GM10266 (cell line): ENCODE measurements around the gene RIPPLY2.

Source experiments
- DNase-seq: peaks from one replicate; pipeline ENCODE4 v3.0.0; 2012; ENCODE audit errors: extremely low spot score
- CTCF ChIP-seq: IDR thresholded peaks from 2 replicates; pipeline ENCODE4 v1.5.1; 2012; ENCODE audit warnings: mild to moderate bottlenecking, low read depth; ENCODE audit not compliant: control insufficient read depth, insufficient read depth; ENCODE audit errors: missing control alignments

RIPPLY2 gene

DNA sequence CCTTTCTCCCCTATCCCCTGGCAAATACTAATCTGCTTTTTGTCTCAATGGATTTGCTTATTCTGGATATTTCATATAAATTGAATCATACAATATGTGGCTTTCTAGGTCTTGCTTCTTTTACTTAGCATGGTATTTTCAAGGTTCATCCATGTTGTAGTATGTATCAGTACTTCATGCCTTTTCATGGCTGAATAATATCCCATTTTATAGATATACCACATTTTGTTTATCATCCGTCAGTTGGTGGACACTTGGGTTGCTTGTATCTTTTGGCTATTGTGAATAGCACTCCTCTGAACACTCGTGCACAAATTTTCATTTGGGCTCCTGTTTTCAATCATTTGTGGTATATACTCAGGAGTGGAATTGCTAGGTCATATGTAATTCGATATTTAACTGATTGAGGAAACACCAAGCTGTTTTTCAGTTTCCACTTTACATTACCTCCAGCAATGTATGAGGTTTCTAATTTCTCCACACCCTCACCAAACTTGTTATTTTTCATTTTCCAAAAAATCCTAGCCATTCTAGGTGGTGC, 30.5 kb upstream of the RIPPLY2 start:
- no peak for DNase-seq
- no peak for TF ChIP-seq CTCF

DNA sequence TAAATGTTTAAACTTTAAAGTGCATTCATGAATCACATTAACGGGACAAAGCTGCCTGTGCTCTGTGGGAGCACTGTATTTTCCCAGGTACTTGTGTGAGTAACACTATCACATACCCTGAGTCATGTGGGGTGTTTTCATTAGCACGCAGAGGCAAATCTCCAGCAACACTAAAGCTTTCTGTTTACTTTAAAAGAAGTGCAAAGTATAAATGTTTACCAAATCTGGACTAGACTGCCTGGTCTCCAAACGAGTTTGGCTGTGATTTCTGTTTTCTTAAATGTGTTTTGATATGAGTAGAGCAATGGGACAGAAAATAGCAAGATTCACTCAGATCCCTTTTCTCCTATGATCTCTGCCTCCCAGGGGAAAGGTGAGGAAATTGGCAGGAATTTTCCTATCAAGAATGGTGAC, 28.8 kb upstream of the RIPPLY2 start:
- no peak for DNase-seq
- TF ChIP-seq CTCF, result no peak

DNA sequence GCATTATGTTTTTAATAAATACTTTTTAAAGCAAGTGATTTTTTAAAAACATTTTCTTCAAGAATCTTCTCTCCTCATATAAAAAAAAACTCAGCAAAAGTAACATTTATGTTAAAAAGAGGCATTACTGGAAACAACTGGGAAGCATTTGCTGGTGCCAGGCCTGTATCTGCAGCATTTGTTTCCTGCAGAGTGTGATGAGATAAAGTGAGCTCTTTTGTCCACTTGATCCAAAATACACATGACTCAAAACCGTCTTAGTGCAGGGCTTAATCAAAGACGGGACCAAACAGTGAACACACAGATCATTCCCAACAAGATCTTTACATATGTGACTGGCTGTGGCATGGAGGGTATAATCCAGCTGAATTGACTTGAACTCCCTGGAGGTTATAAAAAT, 28.3 kb upstream of the RIPPLY2 start:
- no peak for TF ChIP-seq CTCF
- no peak for DNase-seq

DNA sequence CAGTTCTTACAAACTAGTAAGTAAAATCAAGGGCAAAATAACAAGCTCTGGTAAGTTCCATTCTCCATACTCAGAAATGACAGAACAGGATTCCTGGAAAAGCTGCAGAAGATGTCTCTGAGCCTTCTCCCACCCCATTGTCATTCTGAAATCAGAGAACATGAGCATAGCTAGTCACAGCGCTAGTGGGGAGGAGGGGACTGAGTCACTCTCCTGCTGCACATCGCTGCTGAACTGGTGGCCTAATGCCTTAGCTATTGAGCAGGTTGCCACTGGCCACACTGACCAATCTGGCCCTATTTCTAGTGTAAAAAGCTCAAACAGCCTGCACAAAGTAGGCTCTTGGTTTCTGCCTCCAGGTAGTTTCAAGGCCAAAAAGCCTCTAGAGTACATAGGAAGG, 26.1 kb upstream of the RIPPLY2 start:
- TF ChIP-seq CTCF, result no peak
- DNase-seq, result no peak

DNA sequence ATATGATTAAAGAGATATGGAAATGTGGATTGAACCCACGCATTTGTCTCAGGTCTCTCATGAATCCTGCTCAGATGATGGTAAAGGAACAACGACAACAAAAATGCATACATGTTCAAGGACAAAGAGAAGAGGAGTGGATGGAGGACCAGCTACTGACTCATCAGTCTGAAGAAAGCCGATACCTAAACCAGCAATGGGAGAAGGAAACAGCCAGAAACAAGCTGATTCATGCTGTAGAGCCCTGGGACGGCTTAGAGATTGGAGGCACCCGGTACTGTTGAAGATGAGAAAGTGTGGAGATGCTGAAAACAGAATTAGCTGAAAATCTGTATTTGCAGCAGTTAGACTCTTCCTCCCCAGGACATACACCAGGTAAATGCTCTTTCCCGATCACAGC, 14.4 kb upstream of the RIPPLY2 start:
- DNase-seq, result no peak
- TF ChIP-seq CTCF, result no peak

GRCh38 chr6:83844170-83844569, 9.0 kb upstream of the RIPPLY2 start:
- DNase-seq, result no peak
- TF ChIP-seq CTCF, result no peak

GRCh38 chr6:83846291-83846690, 6.9 kb upstream of the RIPPLY2 start:
- DNase-seq, result no peak
- no peak for TF ChIP-seq CTCF
